ENCODE measurements around the gene PWWP2B.

DNA sequence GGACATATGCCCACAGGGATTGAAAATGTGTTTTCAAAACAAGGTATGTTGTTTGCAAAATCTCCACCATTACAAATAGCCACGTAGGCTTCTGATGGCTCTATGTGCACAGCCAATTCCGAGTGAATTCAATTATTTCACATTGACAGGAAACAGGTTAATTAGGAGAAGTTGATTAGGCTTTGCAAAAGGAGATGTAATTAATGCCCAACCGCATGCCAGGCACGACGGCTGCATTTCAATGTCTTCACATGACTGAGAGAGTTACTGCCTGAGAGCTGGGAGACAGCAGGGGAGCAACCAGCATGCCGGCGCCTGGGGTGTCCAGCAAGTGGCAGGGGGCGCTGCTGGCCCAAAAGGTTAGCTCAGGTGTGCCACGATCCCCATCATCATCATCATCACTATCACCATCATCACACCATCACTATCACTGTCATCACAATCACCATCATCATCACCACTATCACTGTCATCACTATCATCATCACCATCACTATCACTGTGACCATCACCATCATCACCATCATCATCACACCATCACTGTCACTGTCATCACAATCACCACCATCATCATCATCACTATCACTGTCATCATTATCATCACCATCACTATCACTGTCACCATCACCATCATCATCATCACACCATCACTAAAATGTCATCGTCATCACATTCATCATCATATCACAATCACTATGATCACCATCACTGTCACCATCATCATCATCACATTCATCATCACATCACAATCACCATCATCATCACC is 30.2 kb downstream of the PWWP2B start:
- TF ChIP-seq EZH2 (IDR thresholded peaks at IDR 0.05; ENCODE audit: insufficient read depth, poor library complexity, severe bottlenecking): no peak
- no peak for TF ChIP-seq EZH2phosphoT487 (IDR thresholded peaks at IDR 0.05; ENCODE audit: insufficient read depth, low read depth)
